KG1 (cell line): ENCODE data around the gene VTA1.
A peak's percentile ranks its signal among the peaks of the same experiment; 100 is the strongest.
"Not testable (repeated sequence)": the region's sequence is repeated elsewhere in the genome, so short reads cannot be mapped to it uniquely, and the experiment has no call there.

Source experiments
- DNase-seq: peaks from one replicate; lab custom pipeline; 2025; lab: John Stamatoyannopoulos, UW

The VTA1 gene

GRCh38 chr6:142146828-142147662 is at the start of gene VTA1, which contains the start of gene NMBR:
Gene VTA1, plus strand, starts transcription at chr6:142147263. Its CDS starts 25 bp downstream, at chr6:142147288.
Gene NMBR, minus strand, starts transcription at chr6:142147122. Its CDS starts 58,464 bp downstream, at chr6:142088658.
- peak; percentile 85 for DNase-seq

- DNase-seq: not testable (repeated sequence)
Measured at GRCh38 chr6:142104820-142105219, 42.2 kb upstream of the VTA1 start.

- DNase-seq: not testable (repeated sequence)
Measured at GRCh38 chr6:142110820-142111219, 36.2 kb upstream of the VTA1 start.

- peak; percentile 47 for DNase-seq
Measured at GRCh38 chr6:142112451-142113061, 34.5 kb upstream of the VTA1 start.

- no peak for DNase-seq
Measured at GRCh38 chr6:142117366-142117765, 29.7 kb upstream of the VTA1 start.

GRCh38 chr6:142118328-142118727 is 28.7 kb upstream of the VTA1 start:
- no peak for DNase-seq

GRCh38 chr6:142118925-142119324 is 28.1 kb upstream of the VTA1 start:
- DNase-seq: no peak

GRCh38 chr6:142121342-142121741 is 25.7 kb upstream of the VTA1 start:
- DNase-seq: no peak

- DNase-seq: no peak
Measured at GRCh38 chr6:142130814-142131213, 16.2 kb upstream of the VTA1 start.

- no peak for DNase-seq
Measured at GRCh38 chr6:142132625-142133024, 14.4 kb upstream of the VTA1 start, which contains the start of gene GJE1. Gene GJE1, plus strand, starts transcription at chr6:142132925. Its CDS starts 234 bp downstream, at chr6:142133159.

- no peak for DNase-seq
Measured at GRCh38 chr6:142138876-142139275, 8.2 kb upstream of the VTA1 start.

- DNase-seq: not testable (repeated sequence)
Measured at GRCh38 chr6:142141531-142141930, 5.5 kb upstream of the VTA1 start.

GRCh38 chr6:142152746-142153145 is 5.7 kb downstream of the VTA1 start:
- no peak for DNase-seq

GRCh38 chr6:142153196-142153595 is 6.1 kb downstream of the VTA1 start:
- DNase-seq: no peak

GRCh38 chr6:142154336-142154735 is 7.3 kb downstream of the VTA1 start:
- no peak for DNase-seq

GRCh38 chr6:142155091-142155490 is 8.0 kb downstream of the VTA1 start:
- no peak for DNase-seq

- DNase-seq: no peak
Measured at GRCh38 chr6:142155895-142156757, 9.1 kb downstream of the VTA1 start.

GRCh38 chr6:142156758-142157068 is 9.7 kb downstream of the VTA1 start:
- not testable (repeated sequence) for DNase-seq

- DNase-seq: no peak
Measured at GRCh38 chr6:142162780-142163179, 15.7 kb downstream of the VTA1 start.

- DNase-seq: no peak
Measured at GRCh38 chr6:142165227-142165626, 18.2 kb downstream of the VTA1 start.

GRCh38 chr6:142167071-142167470 is 20.0 kb downstream of the VTA1 start:
- DNase-seq: no peak

- no peak for DNase-seq
Measured at GRCh38 chr6:142167486-142167885, 20.4 kb downstream of the VTA1 start.
